ENCODE results near the gene DELE1. TPM values are rescaled to one million over a fixed set of nuclear protein-coding genes. Genes with fewer than 3 reads are reported as not detected.

The DELE1 gene
- total RNA-seq, 4 donors from 2014 or later = 38.8 to 92.3 (median 62.5) TPM

- Histone ChIP-seq H3K27me3 (no peaks in the 10 kb centered on the region), H3K4me1 (peaks cover 0 to 45% (median 4%) of the 10 kb centered on the region in 3 donors), H3K36me3 (peaks cover 0 to 99% of the 10 kb centered on the region in 2 donors), H3K9me3 (no peaks in the 10 kb centered on the region), H3K4me3 (no peak overlapping the region), H3K27ac (no peak overlapping the region)
- ATAC-seq = no peak
- WGBS, 2 donors (ENCODE audit: low coverage in 1 of 2) = 75 to 100% methylated on average over 1 to 4 of the region's 19 CpGs
- TF ChIP-seq CTCF (IDR thresholded peaks at IDR 0.05) (no peak), EP300 (IDR thresholded peaks at IDR 0.05) (no peak)
Observed at GRCh38 chr5:141929398-141930058, 5.9 kb downstream of the DELE1 start.

- 84 to 97% methylated on average over 4 to 5 of the region's 5 CpGs for WGBS, 2 donors (ENCODE audit: low coverage in 1 of 2)
Observed at GRCh38 chr5:141931694-141932093, 8.0 kb downstream of the DELE1 start.

GRCh38 chr5:141933151-141933550, 9.5 kb downstream of the DELE1 start:
- Histone ChIP-seq H3K4me3 (no peak overlapping the region), H3K27ac (no peak overlapping the region), H3K36me3 (peaks cover 0 to 100% of the 10 kb centered on the region in 2 donors), H3K9me3 (no peaks in the 10 kb centered on the region), H3K4me1 (peaks cover 0 to 14% (median 0%) of the 10 kb centered on the region in 3 donors), H3K27me3 (no peaks in the 10 kb centered on the region)
- WGBS, 2 donors (ENCODE audit: low coverage in 1 of 2) = 80 to 93% methylated on average over 2 to 7 of the region's 7 CpGs
- ATAC-seq = no peak
- TF ChIP-seq EP300 (IDR thresholded peaks at IDR 0.05) = no peak
- no peak for TF ChIP-seq POLR2AphosphoS5 (IDR thresholded peaks at IDR 0.05)
- TF ChIP-seq CTCF (IDR thresholded peaks at IDR 0.05) = no peak
- no peak for TF ChIP-seq POLR2A (IDR thresholded peaks at IDR 0.05)

More at GRCh38 chr5:141931694-141932093, 8.0 kb downstream of the DELE1 start:
- Histone ChIP-seq H3K4me1 (peaks cover 0 to 26% (median 0%) of the 10 kb centered on the region in 3 donors), H3K27ac (no peak overlapping the region), H3K27me3 (no peaks in the 10 kb centered on the region), H3K4me3 (no peak overlapping the region), H3K9me3 (no peaks in the 10 kb centered on the region), H3K36me3 (peaks cover 0 to 100% of the 10 kb centered on the region in 2 donors)
- ATAC-seq = no peak
- TF ChIP-seq EP300 (IDR thresholded peaks at IDR 0.05) = no peak
- TF ChIP-seq POLR2AphosphoS5 (IDR thresholded peaks at IDR 0.05) = no peak
- no peak for TF ChIP-seq POLR2A (IDR thresholded peaks at IDR 0.05)
- TF ChIP-seq CTCF (IDR thresholded peaks at IDR 0.05) = no peak

- H3K27me3 ChIP-seq = no peaks in the 10 kb centered on the region
- no peaks in the 10 kb centered on the region for H3K9me3 ChIP-seq
- peaks cover 0 to 7% (median 0%) of the 10 kb centered on the region in 3 donors for H3K4me1 ChIP-seq
- no peak for TF ChIP-seq CTCF (IDR thresholded peaks at IDR 0.05)
- TF ChIP-seq POLR2A (IDR thresholded peaks at IDR 0.05) = no peak
- TF ChIP-seq POLR2AphosphoS5 (IDR thresholded peaks at IDR 0.05) = no peak
- H3K36me3 ChIP-seq = peaks cover 0 to 100% of the 10 kb centered on the region in 2 donors
- no peak for ATAC-seq
- WGBS, 2 donors (ENCODE audit: low coverage in 1 of 2) = 75 to 80% methylated on average over 7 to 8 of the region's 11 CpGs
- no peak overlapping the region for H3K4me3 ChIP-seq
- peak overlapping the region in 1 of 4 donors; percentile 9 for H3K27ac ChIP-seq
Observed at GRCh38 chr5:141934099-141934844, 10.6 kb downstream of the DELE1 start.

Measured in gastroesophageal sphincter (tissue), 4 donors.